PC-3 (cell line): ENCODE results near the gene WDFY4. TPM values are rescaled to one million over a fixed set of nuclear protein-coding genes. Genes with fewer than 3 reads are reported as not detected.

ENCODE experiments used
- ATAC-seq: fragments of 200-7000 bp; cut with Tn5 transposase; 2 replicates; pipeline ENCODE4 v1.9.1; 2020; ENCODE audit warnings: mild to moderate bottlenecking, moderate library complexity
- BruUV-seq: library from RNA; stranded (reverse); fragments of 400-500 nt; replicated peaks from 2 replicates; lab custom pipeline; 2021; lab: Mats Ljungman, UMichigan
- CTCF ChIA-PET: fragments of 300-600 bp; sonication (Branson Sonifier 250); formaldehyde crosslinking; loops from one replicate; lab custom pipeline; 2022; ENCODE audit warnings: antibody characterized with exemption; lab: Charles Lee
- POLR2A ChIA-PET: fragments of 300-600 bp; sonication (Branson Sonifier 250); formaldehyde crosslinking; loops from one replicate; lab custom pipeline; 2022; ENCODE audit warnings: antibody characterized with exemption; ENCODE audit not compliant: unreplicated experiment; lab: Charles Lee
- DNase-seq: peaks from one replicate; pipeline ENCODE4 v3.0.0-alpha.2; 2015
- H2AFZ ChIP-seq: fragments of 300-600 bp; sonication (generic); 2 replicates; pipeline ENCODE4 v1.6.0; 2016; ENCODE audit warnings: antibody characterized with exemption, low read length
- H3F3A ChIP-seq: fragments of 300-600 bp; sonication (generic); one replicate; pipeline ENCODE4 v1.6.0; 2017; ENCODE audit warnings: antibody characterized with exemption, low read length, control low read depth, mild to moderate bottlenecking; ENCODE audit not compliant: unreplicated experiment
- H3K27ac ChIP-seq: fragments of 300-600 bp; sonication (generic); 2 replicates; pipeline ENCODE4 v1.5.1; 2016; ENCODE audit warnings: mild to moderate bottlenecking, low read length
- H3K27me3 ChIP-seq: fragments of 300-600 bp; sonication (generic); 2 replicates; pipeline ENCODE4 v1.6.1; 2016; ENCODE audit warnings: low read length, mixed read lengths
- H3K36me3 ChIP-seq: fragments of 300-600 bp; sonication (generic); 2 replicates; pipeline ENCODE4 v1.6.1; 2016; ENCODE audit warnings: low read depth, mixed run types, low read length, mixed read lengths
- H3K4me1 ChIP-seq: fragments of 300-600 bp; sonication (generic); 2 replicates; pipeline ENCODE4 v1.5.1; 2016; ENCODE audit warnings: low read length; ENCODE audit not compliant: insufficient read depth
- H3K4me2 ChIP-seq: fragments of 300-600 bp; sonication (generic); 2 replicates; pipeline ENCODE4 v1.6.0; 2016; ENCODE audit warnings: low read length
- H3K4me3 ChIP-seq: fragments of 300-600 bp; sonication (generic); 2 replicates; pipeline ENCODE4 v1.5.1; 2016; ENCODE audit warnings: mild to moderate bottlenecking, low read length, mixed read lengths
- H3K79me2 ChIP-seq: fragments of 300-600 bp; sonication (generic); 2 replicates; pipeline ENCODE4 v1.6.1; 2017; ENCODE audit warnings: low read length, mixed read lengths
- H3K9ac ChIP-seq: fragments of 300-600 bp; sonication (generic); 2 replicates; pipeline ENCODE4 v1.6.0; 2016; ENCODE audit warnings: mild to moderate bottlenecking, low read length
- H3K9me2 ChIP-seq: fragments of 300-600 bp; sonication (generic); replicated peaks from 2 replicates; pipeline ENCODE4 v1.6.1; 2016; ENCODE audit warnings: mixed run types, low read length, mixed read lengths
- H3K9me3 ChIP-seq: fragments of 300-600 bp; sonication (generic); 2 replicates; pipeline ENCODE4 v1.6.1; 2016; ENCODE audit warnings: low read length, mixed read lengths
- H4K20me1 ChIP-seq: fragments of 300-600 bp; sonication (generic); 2 replicates; pipeline ENCODE4 v1.6.1; 2016; ENCODE audit warnings: low read length, mixed read lengths
- EZH2 ChIP-seq: fragments of 300-600 bp; sonication (generic); IDR thresholded peaks from one replicate; pipeline ENCODE4 v1.6.1; 2017; ENCODE audit warnings: antibody characterized with exemption, mild to moderate bottlenecking, low read length; ENCODE audit not compliant: unreplicated experiment
- EZH2phosphoT487 ChIP-seq: fragments of 300-600 bp; sonication (generic); IDR thresholded peaks from 2 replicates; pipeline ENCODE4 v1.6.1; 2018; ENCODE audit warnings: mild to moderate bottlenecking, antibody characterized with exemption, low read length, borderline replicate concordance
- intact Hi-C: fragments of 100-400 bp; cut with micrococcal nuclease; formaldehyde crosslinking; loops from 2 replicates; pipeline ENCODE4 v1.9.0; 2023
- total RNA-seq: library from RNA; depleted of rRNA; stranded (reverse); fragments of >200 nt; gene quantifications from 2 replicates; pipeline ENCODE4 v1.2.3, GENCODE V29; 2014
- TF ChIP-seq, protein P1 (sequence below): fragments of 300-600 bp; sonication (generic); conservative IDR thresholded peaks from 2 replicates; pipeline ENCODE4 v1.5.1; 2017; ENCODE audit warnings: antibody characterized with exemption, low read depth, mild to moderate bottlenecking, low read length

The WDFY4 gene
- total RNA-seq, 1 experiment from 2014 or later = not detected

DNA sequence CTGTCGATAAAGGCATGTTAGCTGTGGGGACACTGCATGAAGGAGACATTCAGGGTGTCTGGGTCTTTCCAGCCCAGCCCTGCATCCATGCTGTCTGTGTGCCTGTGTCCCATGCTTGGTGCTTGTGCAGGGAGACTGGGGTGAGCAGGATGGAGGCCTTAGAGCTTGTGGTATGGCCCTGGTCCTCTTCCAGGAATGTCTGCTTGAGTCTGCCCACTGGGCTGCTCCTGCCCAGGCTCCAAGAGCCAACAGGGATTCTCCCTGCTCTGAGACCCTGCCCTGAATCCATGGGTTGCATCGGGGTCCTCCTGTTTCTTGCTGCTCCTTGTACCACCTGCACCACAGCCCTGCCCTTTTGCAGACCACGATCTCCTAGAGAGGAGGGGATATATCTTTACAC is 48.4 kb upstream of the WDFY4 start:
- Histone ChIP-seq H3K4me2 (no peak overlapping the region), H3K79me2 (no peaks in the 10 kb centered on the region), H4K20me1 (no peaks in the 10 kb centered on the region), H3K36me3 (no peaks in the 10 kb centered on the region), H3K9me2 (no peaks in the 10 kb centered on the region), H3K4me1 (no peaks in the 10 kb centered on the region), H2AFZ (no peak overlapping the region), H3F3A (no peaks in the 10 kb centered on the region), H3K4me3 (no peak overlapping the region), H3K9me3 (0 out of 2 replicates have a peak, but pooled peaks cover 12% of the 10 kb centered on the region), H3K9ac (no peak overlapping the region), H3K27ac (no peak overlapping the region), H3K27me3 (no peaks in the 10 kb centered on the region)
- intact Hi-C loops = no loop called here
- ATAC-seq = no peak
- ChIA-PET POLR2A (no interaction called here), CTCF (no interaction called here)
- no TSS peak for BruUV-seq
- DNase-seq = no peak
- TF ChIP-seq, protein P1, sequence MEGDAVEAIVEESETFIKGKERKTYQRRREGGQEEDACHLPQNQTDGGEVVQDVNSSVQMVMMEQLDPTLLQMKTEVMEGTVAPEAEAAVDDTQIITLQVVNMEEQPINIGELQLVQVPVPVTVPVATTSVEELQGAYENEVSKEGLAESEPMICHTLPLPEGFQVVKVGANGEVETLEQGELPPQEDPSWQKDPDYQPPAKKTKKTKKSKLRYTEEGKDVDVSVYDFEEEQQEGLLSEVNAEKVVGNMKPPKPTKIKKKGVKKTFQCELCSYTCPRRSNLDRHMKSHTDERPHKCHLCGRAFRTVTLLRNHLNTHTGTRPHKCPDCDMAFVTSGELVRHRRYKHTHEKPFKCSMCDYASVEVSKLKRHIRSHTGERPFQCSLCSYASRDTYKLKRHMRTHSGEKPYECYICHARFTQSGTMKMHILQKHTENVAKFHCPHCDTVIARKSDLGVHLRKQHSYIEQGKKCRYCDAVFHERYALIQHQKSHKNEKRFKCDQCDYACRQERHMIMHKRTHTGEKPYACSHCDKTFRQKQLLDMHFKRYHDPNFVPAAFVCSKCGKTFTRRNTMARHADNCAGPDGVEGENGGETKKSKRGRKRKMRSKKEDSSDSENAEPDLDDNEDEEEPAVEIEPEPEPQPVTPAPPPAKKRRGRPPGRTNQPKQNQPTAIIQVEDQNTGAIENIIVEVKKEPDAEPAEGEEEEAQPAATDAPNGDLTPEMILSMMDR = no peak
- TF ChIP-seq EZH2phosphoT487 = no peak
- TF ChIP-seq EZH2 = no peak

DNA sequence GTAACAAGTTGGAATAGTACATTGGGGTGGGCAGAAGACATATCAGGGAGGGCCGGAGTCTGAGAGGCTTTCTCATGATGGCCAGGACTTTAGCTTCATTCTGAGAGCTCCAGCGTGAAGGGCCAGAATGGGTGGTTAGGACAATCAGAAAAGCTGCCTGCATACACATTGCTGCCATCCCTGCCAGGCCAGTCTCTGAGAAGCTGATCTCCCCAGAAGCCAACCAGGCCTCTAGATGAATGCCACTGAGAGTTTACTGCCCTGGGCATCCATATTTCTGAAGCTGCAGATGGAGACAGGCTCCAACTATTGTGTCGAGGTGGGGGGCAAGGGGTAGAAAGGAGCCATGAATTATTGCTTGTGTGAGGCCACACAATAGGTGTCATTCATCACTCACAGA is 47.8 kb upstream of the WDFY4 start:
- H3K9me2 ChIP-seq = no peaks in the 10 kb centered on the region
- ChIA-PET CTCF (no interaction called here), POLR2A (no interaction called here)
- no peaks in the 10 kb centered on the region for H3K27me3 ChIP-seq
- no peak overlapping the region for H3K9ac ChIP-seq
- TF ChIP-seq, protein P1 = no peak
- TF ChIP-seq EZH2phosphoT487 (no peak), EZH2 (no peak)
- H3K4me1 ChIP-seq = no peaks in the 10 kb centered on the region
- DNase-seq = no peak
- no peak overlapping the region for H3K4me2 ChIP-seq
- no peaks in the 10 kb centered on the region for H4K20me1 ChIP-seq
- ATAC-seq = no peak
- H3K9me3 ChIP-seq = 0 out of 2 replicates have a peak, but pooled peaks cover 12% of the 10 kb centered on the region
- no peaks in the 10 kb centered on the region for H3K36me3 ChIP-seq
- no peak overlapping the region for H3K4me3 ChIP-seq
- H3F3A ChIP-seq = no peaks in the 10 kb centered on the region
- H3K27ac ChIP-seq = no peak overlapping the region
- no peak overlapping the region for H2AFZ ChIP-seq
- H3K79me2 ChIP-seq = no peaks in the 10 kb centered on the region
- no TSS peak for BruUV-seq
- intact Hi-C loops = no loop called here

DNA sequence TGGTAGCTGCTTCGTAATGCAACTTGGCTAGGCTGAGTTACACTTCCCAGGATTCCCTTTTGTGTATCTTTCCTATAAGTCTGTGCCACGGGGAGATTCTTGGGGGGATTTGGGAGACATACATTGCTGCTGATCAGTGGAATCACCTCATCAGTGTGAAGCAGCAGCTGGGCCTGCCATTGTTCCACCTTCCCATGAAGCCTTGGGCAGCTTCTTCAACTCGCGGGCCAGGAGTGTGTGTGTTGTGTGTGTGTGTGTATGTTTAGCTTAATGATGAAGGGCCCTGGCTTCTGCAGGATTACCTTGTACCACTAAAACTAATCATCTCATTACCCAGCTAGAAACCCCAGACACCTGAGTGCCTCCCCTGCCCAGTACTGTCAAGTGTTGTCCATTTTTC is 46.5 kb upstream of the WDFY4 start:
- Histone ChIP-seq H3K79me2 (no peaks in the 10 kb centered on the region), H3K4me3 (no peak overlapping the region), H3K27ac (no peak overlapping the region), H3K27me3 (no peaks in the 10 kb centered on the region), H3F3A (no peaks in the 10 kb centered on the region), H2AFZ (no peak overlapping the region), H3K9me2 (no peaks in the 10 kb centered on the region), H4K20me1 (no peaks in the 10 kb centered on the region), H3K4me1 (no peaks in the 10 kb centered on the region), H3K36me3 (no peaks in the 10 kb centered on the region), H3K4me2 (no peak overlapping the region), H3K9ac (no peak overlapping the region), H3K9me3 (0 out of 2 replicates have a peak, but pooled peaks cover 12% of the 10 kb centered on the region)
- no peak for ATAC-seq
- POLR2A ChIA-PET = no interaction called here
- DNase-seq = no peak
- intact Hi-C loops = no loop called here
- CTCF ChIA-PET = no interaction called here
- no TSS peak for BruUV-seq
- TF ChIP-seq, protein P1 = no peak
- TF ChIP-seq EZH2phosphoT487 (no peak), EZH2 (no peak)
